HepG2 (cell line): ENCODE measurements around the gene SMIM36. TPM values are rescaled to one million over a fixed set of nuclear protein-coding genes. Genes with fewer than 3 reads are reported as not detected.

Experiments used
- FOXJ3 ChIP-seq: sonication (generic); formaldehyde crosslinking; IDR thresholded peaks from 2 replicates; pipeline ENCODE4 v1.4.0; 2020; ENCODE audit warnings: missing genetic modification reagents, mild to moderate bottlenecking, borderline replicate concordance
- GMEB1 ChIP-seq: sonication (generic); formaldehyde crosslinking; IDR thresholded peaks from 2 replicates; pipeline ENCODE4 v1.5.1; 2020; ENCODE audit warnings: missing genetic modification reagents, mild to moderate bottlenecking, borderline replicate concordance
- GMEB2 ChIP-seq: IDR thresholded peaks from 2 replicates; pipeline ENCODE4 v1.6.1; 2016; ENCODE audit warnings: missing biosample characterization, missing genetic modification reagents, low read depth
- NCOA2 ChIP-seq: sonication (generic); formaldehyde crosslinking; IDR thresholded peaks from 2 replicates; pipeline ENCODE4 v1.8.0; 2022; ENCODE audit warnings: inconsistent platforms
- PHF21A ChIP-seq: sonication (generic); formaldehyde crosslinking; IDR thresholded peaks from 2 replicates; pipeline ENCODE4 v1.5.0; 2020; ENCODE audit warnings: mild to moderate bottlenecking, missing genetic modification reagents
- SALL1 ChIP-seq: sonication (generic); formaldehyde crosslinking; IDR thresholded peaks from 2 replicates; pipeline ENCODE4 v1.8.0; 2022; ENCODE audit warnings: mild to moderate bottlenecking, missing genetic modification reagents
- ZBED4 ChIP-seq: sonication (generic); formaldehyde crosslinking; IDR thresholded peaks from 2 replicates; pipeline ENCODE4 v1.4.0; 2020; ENCODE audit warnings: missing genetic modification reagents, borderline replicate concordance
- ZBTB14 ChIP-seq: sonication (generic); formaldehyde crosslinking; IDR thresholded peaks from 2 replicates; pipeline ENCODE4 v1.4.0; 2020; ENCODE audit warnings: missing genetic modification reagents
- ZFP62 ChIP-seq: sonication (generic); formaldehyde crosslinking; IDR thresholded peaks from 2 replicates; pipeline ENCODE4 v1.4.0; 2020; ENCODE audit warnings: missing genetic modification reagents
- ZFP90 ChIP-seq: sonication (generic); formaldehyde crosslinking; IDR thresholded peaks from 2 replicates; pipeline ENCODE4 v1.8.0; 2022; ENCODE audit warnings: missing genetic modification reagents, mild to moderate bottlenecking, inconsistent platforms, borderline replicate concordance
- ZNF24 ChIP-seq: fragments of 450-650 bp; IDR thresholded peaks from 2 replicates; pipeline ENCODE4 v1.6.1; 2017; ENCODE audit warnings: antibody characterized with exemption, mild to moderate bottlenecking
- ZNF446 ChIP-seq: sonication (generic); formaldehyde crosslinking; IDR thresholded peaks from 2 replicates; pipeline ENCODE4 v1.5.0; 2020; ENCODE audit warnings: mild to moderate bottlenecking, missing genetic modification reagents
- ZNF782 ChIP-seq: sonication (generic); formaldehyde crosslinking; IDR thresholded peaks from 2 replicates; pipeline ENCODE4 v1.4.0; 2020; ENCODE audit warnings: missing genetic modification reagents, mild to moderate bottlenecking, borderline replicate concordance
- ZNF878 ChIP-seq: sonication (generic); formaldehyde crosslinking; IDR thresholded peaks from 2 replicates; pipeline ENCODE4 v1.8.1; 2023; ENCODE audit warnings: mild to moderate bottlenecking, missing genetic modification reagents, moderate library complexity
- polyA plus RNA-seq, 8 experiments: library from polyadenylated mRNA; depleted of rRNA in 3 of 8; stranded (reverse) in 7 of 8; unstranded in 1 of 8; fragments of >200 nt; fragmentation: Illumina TruSeq in 4 of 8; extraction: Trizol in 4 of 8; gene quantifications; 2 replicates each; pipeline versions ENCODE4 v1.2.1 to v1.2.3, GENCODE V29; 2011 to 2016; ENCODE audit warnings: low read depth in 4 of 8, missing spikeins in 1 of 8, mixed read lengths in 1 of 8; ENCODE audit not compliant: insufficient read depth in 1 of 8
- total RNA-seq, 5 experiments: library from RNA; depleted of rRNA; stranded (reverse); fragments of >200 nt; fragmentation: Illumina TruSeq; extraction: Trizol; gene quantifications; 2 replicates each; pipeline ENCODE4 v1.2.3, GENCODE V29; 2016; ENCODE audit warnings: low read depth in 1 of 5
- TF ChIP-seq, protein P1 (sequence below): sonication (generic); formaldehyde crosslinking; IDR thresholded peaks from 2 replicates; pipeline ENCODE4 v1.4.0; 2020; ENCODE audit warnings: missing genetic modification reagents
- TF ChIP-seq, protein P2 (sequence below): sonication (generic); formaldehyde crosslinking; IDR thresholded peaks from 2 replicates; pipeline ENCODE4 v1.4.0; 2020; ENCODE audit warnings: mild to moderate bottlenecking, missing genetic modification reagents
- TF ChIP-seq, protein P3 (sequence below): IDR thresholded peaks from 2 replicates; pipeline ENCODE4 v1.6.1; 2016; ENCODE audit warnings: mild to moderate bottlenecking, missing biosample characterization, missing genetic modification reagents

Gene SMIM36
- total and polyA plus RNA-seq, 2 of the 13 experiments (the other 11 are each of a cell fraction or from before 2014, with no cell fraction given): not detected

GRCh38 chr17:55454906-55455474 lies 56.3 kb downstream of the SMIM36 start (continued):
- TF ChIP-seq, protein P1, sequence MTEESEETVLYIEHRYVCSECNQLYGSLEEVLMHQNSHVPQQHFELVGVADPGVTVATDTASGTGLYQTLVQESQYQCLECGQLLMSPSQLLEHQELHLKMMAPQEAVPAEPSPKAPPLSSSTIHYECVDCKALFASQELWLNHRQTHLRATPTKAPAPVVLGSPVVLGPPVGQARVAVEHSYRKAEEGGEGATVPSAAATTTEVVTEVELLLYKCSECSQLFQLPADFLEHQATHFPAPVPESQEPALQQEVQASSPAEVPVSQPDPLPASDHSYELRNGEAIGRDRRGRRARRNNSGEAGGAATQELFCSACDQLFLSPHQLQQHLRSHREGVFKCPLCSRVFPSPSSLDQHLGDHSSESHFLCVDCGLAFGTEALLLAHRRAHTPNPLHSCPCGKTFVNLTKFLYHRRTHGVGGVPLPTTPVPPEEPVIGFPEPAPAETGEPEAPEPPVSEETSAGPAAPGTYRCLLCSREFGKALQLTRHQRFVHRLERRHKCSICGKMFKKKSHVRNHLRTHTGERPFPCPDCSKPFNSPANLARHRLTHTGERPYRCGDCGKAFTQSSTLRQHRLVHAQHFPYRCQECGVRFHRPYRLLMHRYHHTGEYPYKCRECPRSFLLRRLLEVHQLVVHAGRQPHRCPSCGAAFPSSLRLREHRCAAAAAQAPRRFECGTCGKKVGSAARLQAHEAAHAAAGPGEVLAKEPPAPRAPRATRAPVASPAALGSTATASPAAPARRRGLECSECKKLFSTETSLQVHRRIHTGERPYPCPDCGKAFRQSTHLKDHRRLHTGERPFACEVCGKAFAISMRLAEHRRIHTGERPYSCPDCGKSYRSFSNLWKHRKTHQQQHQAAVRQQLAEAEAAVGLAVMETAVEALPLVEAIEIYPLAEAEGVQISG: no peak
- no peak for TF ChIP-seq ZNF878 (CRISPR knock-in tag)
- TF ChIP-seq ZBED4 (CRISPR knock-in tag): no peak
- TF ChIP-seq ZFP90: no peak
- TF ChIP-seq ZBTB14 (CRISPR knock-in tag): no peak
- TF ChIP-seq ZNF782 (CRISPR knock-in tag): no peak
- no peak for TF ChIP-seq SALL1
- TF ChIP-seq ZNF24: no peak
- no peak for TF ChIP-seq ZNF446 (CRISPR knock-in tag)
- TF ChIP-seq PHF21A (CRISPR knock-in tag): 0 out of 2 replicates have a peak, but pooled peaks have one; percentile 26
- TF ChIP-seq, protein P2, sequence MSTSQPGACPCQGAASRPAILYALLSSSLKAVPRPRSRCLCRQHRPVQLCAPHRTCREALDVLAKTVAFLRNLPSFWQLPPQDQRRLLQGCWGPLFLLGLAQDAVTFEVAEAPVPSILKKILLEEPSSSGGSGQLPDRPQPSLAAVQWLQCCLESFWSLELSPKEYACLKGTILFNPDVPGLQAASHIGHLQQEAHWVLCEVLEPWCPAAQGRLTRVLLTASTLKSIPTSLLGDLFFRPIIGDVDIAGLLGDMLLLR (CRISPR knock-in tag): no peak
- TF ChIP-seq ZFP62 (CRISPR knock-in tag): no peak
- peak; percentile 90 for TF ChIP-seq NCOA2 (CRISPR knock-in tag)
- TF ChIP-seq GMEB2 (CRISPR knock-in tag): no peak
- TF ChIP-seq FOXJ3 (CRISPR knock-in tag): peak; percentile 71; the same call in 1 of the 2 replicates
- TF ChIP-seq, protein P3, sequence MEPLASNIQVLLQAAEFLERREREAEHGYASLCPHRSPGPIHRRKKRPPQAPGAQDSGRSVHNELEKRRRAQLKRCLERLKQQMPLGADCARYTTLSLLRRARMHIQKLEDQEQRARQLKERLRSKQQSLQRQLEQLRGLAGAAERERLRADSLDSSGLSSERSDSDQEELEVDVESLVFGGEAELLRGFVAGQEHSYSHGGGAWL: no peak
- TF ChIP-seq GMEB1 (CRISPR knock-in tag): no peak
